Keratinocyte (primary cell): ENCODE measurements around the gene OR7C1. TPM values are rescaled to one million over a fixed set of nuclear protein-coding genes. Genes with fewer than 3 reads are reported as not detected.

Source experiments
- DNase-seq: peaks from one replicate; pipeline ENCODE4 v3.0.0-alpha.2; 2011; ENCODE audit warnings: low read depth, missing footprints, low spot score
- FAIRE-seq: peaks from 2 replicates; lab custom pipeline; 2011; peaks lifted over from hg19 to GRCh38; lab: Jason Lieb, UNC
- H2AFZ ChIP-seq: 2 replicates; pipeline ENCODE4 v1.6.0; 2012; ENCODE audit warnings: low read length, control low read depth, inconsistent platforms; ENCODE audit not compliant: control insufficient read depth
- H3K27ac ChIP-seq: 2 replicates; pipeline ENCODE4 v1.5.1; 2011; ENCODE audit warnings: low read length; ENCODE audit not compliant: control insufficient read depth, insufficient read depth
- H3K27me3 ChIP-seq: 3 replicates; pipeline ENCODE4 v1.6.0; 2011; ENCODE audit warnings: low read length; ENCODE audit not compliant: control insufficient read depth, insufficient read depth; ENCODE audit errors: extremely low read depth
- H3K36me3 ChIP-seq, 2 experiments: 2 replicates in 1 of 2; 3 replicates in 1 of 2; pipeline ENCODE4 v1.5.1; 2011; ENCODE audit warnings: low read length in 2 of 2, mild to moderate bottlenecking in 1 of 2; ENCODE audit not compliant: control insufficient read depth in 2 of 2, insufficient read depth in 2 of 2; ENCODE audit errors: extremely low read depth in 1 of 2
- H3K4me1 ChIP-seq: 3 replicates; pipeline ENCODE4 v1.5.1; 2011; ENCODE audit warnings: low read length; ENCODE audit not compliant: control insufficient read depth, insufficient read depth; ENCODE audit errors: extremely low read depth
- H3K4me2 ChIP-seq: 3 replicates; pipeline ENCODE4 v1.6.0; 2011; ENCODE audit warnings: low read depth, low read length; ENCODE audit not compliant: control insufficient read depth, insufficient read depth; ENCODE audit errors: extremely low read depth
- H3K4me3 ChIP-seq, 3 experiments: fragments of 200-600 bp in 1 of 3; sonication (generic) in 1 of 3; 2 replicates in 2 of 3; 3 replicates in 1 of 3; pipeline ENCODE4 v1.5.1; 2011 to 2016; ENCODE audit warnings: low read length in 3 of 3, mild to moderate bottlenecking in 3 of 3, control low read depth in 2 of 3, inconsistent platforms in 1 of 3, low read depth in 1 of 3, mixed read lengths in 1 of 3, mixed run types in 1 of 3, moderate library complexity in 1 of 3; ENCODE audit not compliant: control insufficient read depth in 2 of 3, insufficient read depth in 2 of 3; ENCODE audit errors: extremely low read depth in 1 of 3
- H3K79me2 ChIP-seq: 2 replicates; pipeline ENCODE4 v1.6.0; 2012; ENCODE audit warnings: low read length; ENCODE audit not compliant: control insufficient read depth, insufficient read depth
- H3K9ac ChIP-seq: 3 replicates; pipeline ENCODE4 v1.6.0; 2011; ENCODE audit warnings: low read length; ENCODE audit not compliant: control insufficient read depth, insufficient read depth; ENCODE audit errors: extremely low read depth
- H3K9me1 ChIP-seq: 3 replicates; pipeline ENCODE4 v1.6.0; 2011; ENCODE audit warnings: low read length; ENCODE audit not compliant: control insufficient read depth, insufficient read depth; ENCODE audit errors: extremely low read depth
- H3K9me3 ChIP-seq: 2 replicates; pipeline ENCODE4 v1.5.1; 2012; ENCODE audit warnings: low read depth, low read length; ENCODE audit not compliant: control insufficient read depth
- H4K20me1 ChIP-seq: 3 replicates; pipeline ENCODE4 v1.6.0; 2011; ENCODE audit warnings: low read length; ENCODE audit not compliant: control insufficient read depth, insufficient read depth; ENCODE audit errors: extremely low read depth
- EZH2 ChIP-seq: IDR thresholded peaks from one replicate; pipeline ENCODE4 v1.6.1; 2012; ENCODE audit warnings: inconsistent platforms, mild to moderate bottlenecking, low read length, moderate library complexity
- dilution Hi-C: fragments of 300-500 bp; cut with MboI; formaldehyde crosslinking; loops from one replicate; pipeline ENCODE4 v1.7.0; 2020; ENCODE audit warnings: low sequenced_read_pairs; ENCODE audit not compliant: extremely low pct_ligation_motif_present
- polyA plus RNA-seq, 5 experiments: library from polyadenylated mRNA; depleted of rRNA in 3 of 5; stranded (reverse) in 3 of 5; stranded (forward) in 1 of 5; unstranded in 1 of 5; fragments of >200 nt; gene quantifications; 1 replicate in 1 of 5; 2 replicates in 3 of 5; 3 replicates in 1 of 5; pipeline versions ENCODE4 v1.2.1 to v1.2.3, GENCODE V29; 2011 to 2012; ENCODE audit warnings: missing spikeins in 2 of 5, low read depth in 1 of 5, low replicate concordance in 1 of 5
- TF ChIP-seq, protein P1 (sequence below), 3 experiments: IDR thresholded peaks in 1 of 3; conservative IDR thresholded peaks in 1 of 3; optimal IDR thresholded peaks in 1 of 3; 2 replicates in 2 of 3; 3 replicates in 1 of 3; pipeline versions ENCODE3 to v1.5.1; 2011; ENCODE audit warnings: low read length in 3 of 3, mild to moderate bottlenecking in 3 of 3, moderate library complexity in 2 of 3, control low read depth in 1 of 3, inconsistent platforms in 1 of 3; ENCODE audit not compliant: insufficient read depth in 2 of 3; ENCODE audit errors: extremely low read depth in 1 of 3

The OR7C1 gene
- polyA plus RNA-seq, 1 donor (not counting 4 experiments of a cell fraction or from before 2014, with no cell fraction given) = 0.09 TPM

DNA sequence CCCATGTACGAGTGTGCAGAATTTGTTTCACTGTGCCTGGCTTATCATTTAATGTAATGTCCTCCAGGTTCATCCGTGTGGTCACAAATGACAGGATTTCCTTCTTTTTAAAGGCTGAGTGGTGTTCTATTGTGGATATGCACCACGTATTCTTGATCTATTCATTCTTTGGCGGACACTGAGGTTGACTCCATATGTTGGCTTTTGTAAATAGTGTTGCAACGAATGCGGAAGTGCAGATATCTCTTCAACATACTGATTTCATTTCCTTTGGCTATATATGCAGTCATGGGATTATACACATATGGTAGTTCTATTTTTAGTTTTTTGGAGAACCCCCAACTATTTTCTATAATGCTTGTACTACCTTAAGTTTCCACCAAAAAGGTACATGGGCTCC, 13.0 kb downstream of the OR7C1 start:
- H3K9ac ChIP-seq = no peak overlapping the region
- no peak overlapping the region for H2AFZ ChIP-seq
- no peaks in the 10 kb centered on the region for H3K9me3 ChIP-seq
- H3K9me1 ChIP-seq = no peaks in the 10 kb centered on the region
- dilution Hi-C loops = no loop called here
- no peaks in the 10 kb centered on the region for H3K36me3 ChIP-seq
- no peaks in the 10 kb centered on the region for H3K79me2 ChIP-seq
- H3K27ac ChIP-seq = no peak overlapping the region
- H3K4me2 ChIP-seq = no peak overlapping the region
- FAIRE-seq = no peak
- no peak overlapping the region for H3K4me3 ChIP-seq
- H3K4me1 ChIP-seq = peaks cover 8% of the 10 kb centered on the region
- TF ChIP-seq, protein P1, sequence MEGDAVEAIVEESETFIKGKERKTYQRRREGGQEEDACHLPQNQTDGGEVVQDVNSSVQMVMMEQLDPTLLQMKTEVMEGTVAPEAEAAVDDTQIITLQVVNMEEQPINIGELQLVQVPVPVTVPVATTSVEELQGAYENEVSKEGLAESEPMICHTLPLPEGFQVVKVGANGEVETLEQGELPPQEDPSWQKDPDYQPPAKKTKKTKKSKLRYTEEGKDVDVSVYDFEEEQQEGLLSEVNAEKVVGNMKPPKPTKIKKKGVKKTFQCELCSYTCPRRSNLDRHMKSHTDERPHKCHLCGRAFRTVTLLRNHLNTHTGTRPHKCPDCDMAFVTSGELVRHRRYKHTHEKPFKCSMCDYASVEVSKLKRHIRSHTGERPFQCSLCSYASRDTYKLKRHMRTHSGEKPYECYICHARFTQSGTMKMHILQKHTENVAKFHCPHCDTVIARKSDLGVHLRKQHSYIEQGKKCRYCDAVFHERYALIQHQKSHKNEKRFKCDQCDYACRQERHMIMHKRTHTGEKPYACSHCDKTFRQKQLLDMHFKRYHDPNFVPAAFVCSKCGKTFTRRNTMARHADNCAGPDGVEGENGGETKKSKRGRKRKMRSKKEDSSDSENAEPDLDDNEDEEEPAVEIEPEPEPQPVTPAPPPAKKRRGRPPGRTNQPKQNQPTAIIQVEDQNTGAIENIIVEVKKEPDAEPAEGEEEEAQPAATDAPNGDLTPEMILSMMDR (optimal IDR thresholded peaks at IDR 0.05 in 1 of 3, IDR thresholded peaks at IDR 0.05 in 1 of 3, conservative IDR thresholded peaks at IDR 0.05 in 1 of 3; ENCODE audit: extremely low read depth in 1 of 3, insufficient read depth in 2 of 3, low read length in 3 of 3) = no peak
- TF ChIP-seq EZH2 = no peak
- no peaks in the 10 kb centered on the region for H4K20me1 ChIP-seq
- no peaks in the 10 kb centered on the region for H3K27me3 ChIP-seq
- DNase-seq = no peak

DNA sequence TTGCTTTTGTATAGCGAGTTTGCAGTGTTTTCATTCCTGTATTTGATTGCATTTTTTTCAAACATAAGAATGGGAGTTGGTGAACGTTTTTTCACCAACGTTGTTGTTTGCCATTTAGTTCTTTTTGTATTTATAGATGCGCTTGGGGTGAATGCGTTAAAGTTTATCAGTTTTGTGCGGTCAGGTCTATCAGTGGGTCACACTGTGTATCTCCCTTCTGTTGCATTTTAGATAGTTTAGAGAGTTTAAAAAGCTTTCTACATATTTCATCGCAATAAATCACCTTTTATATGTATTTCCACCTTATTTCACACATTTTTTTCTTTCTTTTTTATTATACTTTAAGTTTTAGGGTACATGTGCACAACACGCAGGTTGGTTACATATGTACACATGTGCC, 16.4 kb downstream of the OR7C1 start:
- TF ChIP-seq, protein P1 (optimal IDR thresholded peaks at IDR 0.05 in 1 of 3, IDR thresholded peaks at IDR 0.05 in 1 of 3, conservative IDR thresholded peaks at IDR 0.05 in 1 of 3; ENCODE audit: extremely low read depth in 1 of 3, insufficient read depth in 2 of 3, low read length in 3 of 3) = no peak
- TF ChIP-seq EZH2 = no peak
- Histone ChIP-seq H3K27me3 (no peaks in the 10 kb centered on the region), H3K4me1 (no peaks in the 10 kb centered on the region), H3K4me2 (no peak overlapping the region), H3K79me2 (no peaks in the 10 kb centered on the region), H3K36me3 (no peaks in the 10 kb centered on the region), H3K4me3 (no peak overlapping the region), H3K9me3 (no peaks in the 10 kb centered on the region), H2AFZ (no peak overlapping the region), H3K27ac (no peak overlapping the region), H3K9me1 (no peaks in the 10 kb centered on the region), H4K20me1 (no peaks in the 10 kb centered on the region), H3K9ac (no peak overlapping the region)
- dilution Hi-C loops = no loop called here
- DNase-seq = no peak
- FAIRE-seq = no peak
